VCaP (cell line): ENCODE measurements around the gene XPR1.

Experiments
- H3K27ac ChIP-seq: fragments of 450-650 bp; 2 replicates; pipeline ENCODE4 v1.5.1; 2017
- TF ChIP-seq, protein P1 (sequence below): fragments of 450-650 bp; conservative IDR thresholded peaks from 2 replicates; pipeline ENCODE4 v1.5.1; 2017; ENCODE audit warnings: mild to moderate bottlenecking, moderate library complexity

The XPR1 gene

GRCh38 chr1:180916012-180916770 lies 284.4 kb downstream of the XPR1 start:
- TF ChIP-seq, protein P1, sequence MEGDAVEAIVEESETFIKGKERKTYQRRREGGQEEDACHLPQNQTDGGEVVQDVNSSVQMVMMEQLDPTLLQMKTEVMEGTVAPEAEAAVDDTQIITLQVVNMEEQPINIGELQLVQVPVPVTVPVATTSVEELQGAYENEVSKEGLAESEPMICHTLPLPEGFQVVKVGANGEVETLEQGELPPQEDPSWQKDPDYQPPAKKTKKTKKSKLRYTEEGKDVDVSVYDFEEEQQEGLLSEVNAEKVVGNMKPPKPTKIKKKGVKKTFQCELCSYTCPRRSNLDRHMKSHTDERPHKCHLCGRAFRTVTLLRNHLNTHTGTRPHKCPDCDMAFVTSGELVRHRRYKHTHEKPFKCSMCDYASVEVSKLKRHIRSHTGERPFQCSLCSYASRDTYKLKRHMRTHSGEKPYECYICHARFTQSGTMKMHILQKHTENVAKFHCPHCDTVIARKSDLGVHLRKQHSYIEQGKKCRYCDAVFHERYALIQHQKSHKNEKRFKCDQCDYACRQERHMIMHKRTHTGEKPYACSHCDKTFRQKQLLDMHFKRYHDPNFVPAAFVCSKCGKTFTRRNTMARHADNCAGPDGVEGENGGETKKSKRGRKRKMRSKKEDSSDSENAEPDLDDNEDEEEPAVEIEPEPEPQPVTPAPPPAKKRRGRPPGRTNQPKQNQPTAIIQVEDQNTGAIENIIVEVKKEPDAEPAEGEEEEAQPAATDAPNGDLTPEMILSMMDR = no peak
- no peak overlapping the region for H3K27ac ChIP-seq

DNA sequence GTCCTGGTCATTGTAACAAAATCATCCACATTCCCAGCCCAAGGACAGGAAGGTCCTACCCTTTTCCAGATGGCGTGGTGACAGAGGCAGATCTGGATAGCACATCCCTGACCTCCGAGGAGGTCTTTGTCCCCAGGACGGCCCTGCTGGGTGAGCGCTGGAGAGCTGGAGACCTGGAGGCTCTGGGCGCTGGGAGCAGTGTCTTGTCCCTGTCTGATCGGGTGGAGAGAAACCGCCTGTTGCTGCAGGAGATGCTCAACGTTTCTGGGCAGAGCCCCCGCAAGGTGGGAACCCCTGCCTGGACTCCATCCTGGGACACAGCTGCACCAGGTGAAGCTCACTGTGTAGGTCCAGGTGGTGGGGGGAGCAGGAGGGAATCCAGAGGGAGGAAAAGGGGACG lies 284.9 kb downstream of the XPR1 start:
- TF ChIP-seq, protein P1 = no peak
- H3K27ac ChIP-seq = no peak overlapping the region

- TF ChIP-seq, protein P1 = no peak
- H3K27ac ChIP-seq = no peak overlapping the region
These were observed 285.7 kb downstream of the XPR1 start for GRCh38 chr1:180917306-180918065.

DNA sequence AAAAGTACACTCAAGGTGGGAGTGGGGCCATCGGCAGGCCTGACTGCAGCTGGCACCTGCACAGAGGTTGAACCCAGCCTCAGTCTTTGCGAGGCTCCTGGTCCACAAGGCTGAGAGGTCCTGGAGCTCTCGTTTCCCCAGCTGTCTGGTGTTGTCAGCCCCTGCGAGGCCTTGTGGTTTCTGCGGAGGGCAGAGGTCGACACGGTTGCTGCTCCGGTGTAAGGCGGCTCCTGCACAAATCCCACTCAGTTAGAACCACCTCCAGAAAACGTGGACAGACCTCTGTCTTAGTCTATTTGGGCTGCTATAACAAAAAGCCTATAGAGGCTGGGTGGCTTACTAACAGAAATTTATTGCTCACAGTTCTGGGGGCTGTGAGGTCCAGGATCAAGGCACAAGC lies 286.7 kb downstream of the XPR1 start:
- TF ChIP-seq, protein P1 = no peak
- no peak overlapping the region for H3K27ac ChIP-seq

DNA sequence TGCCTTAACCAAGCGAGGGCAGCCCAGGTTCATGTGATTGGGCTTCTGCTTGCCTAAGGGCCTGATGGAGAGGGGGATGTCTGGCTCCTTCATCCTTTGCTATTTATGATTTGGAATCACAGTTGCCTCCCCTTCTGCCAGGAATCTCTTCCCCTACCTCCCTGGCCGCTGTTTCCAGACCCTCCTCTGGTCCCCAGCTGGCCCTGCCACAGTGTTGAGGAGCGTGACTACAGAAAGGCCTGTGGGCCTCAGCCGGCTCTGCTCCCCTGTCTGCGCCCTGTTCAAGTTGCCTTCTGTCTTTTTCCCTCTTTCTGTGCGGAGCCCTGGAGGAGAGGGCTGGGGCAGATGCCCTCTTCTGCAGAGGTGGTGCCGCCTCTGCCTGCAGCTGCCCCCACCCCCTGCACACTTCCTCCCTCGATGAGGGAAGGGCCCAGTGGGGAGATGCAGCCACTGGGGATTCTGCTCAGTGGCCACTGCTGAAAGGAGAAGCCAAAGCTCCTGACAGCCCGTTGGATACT lies 287.4 kb downstream of the XPR1 start:
- TF ChIP-seq, protein P1 = no peak
- H3K27ac ChIP-seq = no peak overlapping the region

DNA sequence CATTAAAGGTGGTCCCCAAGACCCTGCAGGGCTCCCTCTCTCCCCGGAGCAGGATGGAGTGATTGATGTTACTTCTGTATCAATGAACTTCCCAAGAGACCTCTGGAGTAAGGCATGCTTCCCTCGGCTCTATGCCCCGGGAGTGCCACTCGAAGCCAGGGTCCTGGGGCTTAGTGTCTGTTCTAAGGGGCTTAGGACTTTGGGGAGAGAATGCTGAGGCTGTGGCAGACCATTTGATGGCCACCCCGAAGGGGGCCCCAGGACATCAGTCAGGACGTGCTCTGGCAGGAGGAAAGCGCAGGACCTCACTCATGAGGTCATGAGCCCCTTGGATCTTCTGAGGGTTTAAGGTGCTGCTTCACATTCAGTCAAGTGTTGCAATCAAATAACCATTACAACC lies 288.4 kb downstream of the XPR1 start:
- TF ChIP-seq, protein P1 = no peak
- no peak overlapping the region for H3K27ac ChIP-seq

DNA sequence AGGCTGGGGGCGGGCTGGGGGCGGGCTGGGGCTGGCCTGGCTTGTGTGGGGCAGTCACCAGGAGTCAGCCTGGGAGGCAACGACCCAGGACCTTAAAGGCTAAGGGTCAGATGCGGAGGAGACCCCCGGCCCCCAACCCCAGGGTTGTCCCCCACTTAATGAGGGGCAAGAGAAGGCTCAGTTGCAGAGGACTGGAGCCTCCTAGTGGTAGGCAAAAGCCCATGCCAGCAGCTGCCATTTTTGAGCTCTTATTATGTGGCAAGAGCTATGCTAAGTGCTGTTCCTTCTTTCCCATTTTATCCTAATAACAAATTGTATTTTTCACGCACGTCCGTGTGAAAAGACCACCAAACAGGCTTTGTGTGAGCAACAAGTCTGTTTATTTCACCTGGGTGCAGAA lies 288.9 kb downstream of the XPR1 start:
- TF ChIP-seq, protein P1 = no peak
- no peak overlapping the region for H3K27ac ChIP-seq
